HG03108 (cell line): Measurements from ENCODE around the gene PNMA8A.

Experiments
- ATAC-seq: cut with Tn5 transposase; IDR thresholded peaks from one replicate; pipeline ENCODE4 v1.9.1; 2021; ENCODE audit warnings: moderate library complexity; ENCODE audit not compliant: unreplicated experiment

PNMA8A gene

DNA sequence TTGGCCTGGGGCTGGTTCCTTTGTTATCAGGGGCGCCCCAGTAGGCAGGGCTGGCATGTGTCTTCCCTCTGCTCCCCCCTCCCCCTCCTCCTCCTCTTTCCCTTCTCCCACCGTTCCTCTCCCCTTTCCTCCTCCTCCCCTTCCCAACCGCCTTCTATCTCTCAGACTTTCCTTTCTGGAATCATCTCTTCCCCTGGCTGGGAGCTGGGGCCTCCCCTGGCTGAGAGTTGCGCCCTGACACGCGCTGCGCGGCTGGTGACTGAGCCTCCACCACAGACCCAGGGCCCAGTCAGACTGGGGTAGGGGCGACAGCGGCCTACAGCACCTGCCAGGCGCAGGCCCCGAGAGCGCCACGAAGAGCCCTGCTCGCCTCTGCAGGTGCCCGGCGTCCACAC lies 21.5 kb upstream of the PNMA8A start:
- ATAC-seq = no peak

DNA sequence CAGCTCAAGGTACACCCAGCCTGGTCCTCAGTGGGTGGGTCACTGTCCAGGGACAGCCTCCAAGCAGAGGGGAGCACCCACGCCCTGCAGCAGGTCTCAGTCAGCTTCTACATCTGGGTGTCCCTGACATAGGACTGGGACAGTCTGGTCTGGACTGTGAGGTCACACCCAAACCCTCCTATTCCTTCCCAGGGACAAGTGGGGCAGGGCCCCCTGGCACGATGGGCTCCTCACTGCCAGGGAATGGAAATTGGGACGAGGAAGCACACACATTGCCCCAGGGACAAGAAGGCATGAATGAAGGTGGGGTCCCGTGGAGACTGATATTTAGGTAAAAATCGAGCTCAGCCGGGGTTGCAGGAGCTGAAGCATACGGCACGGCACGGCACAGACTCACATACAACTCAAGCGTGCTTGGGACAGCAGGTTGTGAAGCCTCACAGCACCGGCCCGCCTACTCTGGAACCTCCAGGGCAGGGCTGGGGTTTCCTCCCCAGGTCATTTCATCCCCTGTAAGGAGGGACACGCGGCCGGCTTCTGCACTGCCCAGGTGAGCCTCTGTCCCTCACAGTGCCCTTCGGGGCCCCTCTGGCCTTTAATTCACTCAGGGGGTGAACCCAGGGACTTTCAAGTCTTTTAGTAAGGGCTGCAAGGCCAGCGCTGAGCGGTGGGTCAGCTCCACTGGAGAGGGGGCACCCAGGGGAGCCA lies 20.8 kb upstream of the PNMA8A start:
- no peak for ATAC-seq

DNA sequence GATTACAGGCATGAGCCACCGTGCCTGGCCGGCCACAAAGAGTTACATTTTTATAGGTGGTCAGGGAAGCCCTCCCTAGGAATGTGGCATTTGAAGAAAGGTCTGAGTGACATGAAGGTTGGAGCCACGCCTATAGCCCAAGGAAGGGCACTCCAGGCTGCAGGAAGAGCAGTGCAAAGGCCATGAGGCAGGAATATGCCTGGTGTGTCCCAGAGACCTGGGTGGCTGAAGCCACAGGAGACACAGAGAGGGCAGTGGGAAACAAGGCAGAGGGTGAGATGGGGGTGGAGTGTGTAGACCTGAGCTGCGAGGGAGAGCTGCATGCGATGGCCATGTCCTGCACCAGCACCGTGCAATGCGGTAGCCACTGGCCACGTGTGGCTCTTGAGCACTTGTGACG lies 19.4 kb upstream of the PNMA8A start:
- no peak for ATAC-seq

DNA sequence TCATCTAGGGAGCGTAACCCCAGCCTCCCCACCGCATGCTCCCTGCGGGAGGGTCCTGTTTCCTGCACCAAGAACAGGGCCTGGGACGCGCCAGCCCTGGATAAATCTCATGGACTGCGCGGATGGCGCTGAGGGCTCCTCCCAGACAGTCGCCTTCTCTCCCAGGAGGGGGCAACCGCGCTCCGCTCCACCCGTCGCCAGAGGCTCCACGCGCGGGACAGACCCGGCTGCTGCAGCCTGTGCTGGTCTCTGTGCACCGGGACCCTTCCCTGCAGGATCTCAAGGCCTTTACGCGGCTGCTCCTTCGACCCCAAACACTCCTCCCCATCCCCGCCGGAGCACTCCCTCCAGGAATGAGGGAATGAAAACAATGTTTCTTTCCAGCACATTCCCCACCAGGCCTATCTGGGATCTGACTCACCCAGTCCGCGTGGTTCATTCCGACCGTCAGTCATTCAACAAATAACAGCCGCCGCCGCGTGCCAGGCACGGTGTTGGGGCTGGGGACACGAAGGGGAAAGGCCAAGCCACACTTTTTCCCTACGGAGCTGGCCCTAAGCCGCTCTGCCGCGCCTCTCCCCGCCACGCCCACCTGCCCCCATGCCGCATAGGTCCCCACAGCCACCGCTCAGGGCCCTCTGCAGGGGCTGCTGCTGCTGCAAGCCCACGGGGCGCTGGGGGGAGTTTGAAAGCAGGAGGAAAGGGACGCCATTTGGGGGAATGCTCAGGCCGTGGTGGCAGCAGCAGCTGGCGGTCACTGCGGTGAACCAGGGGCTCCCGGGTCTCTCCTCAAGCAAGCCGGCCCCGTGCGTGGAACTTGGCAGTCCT lies 18.3 kb upstream of the PNMA8A start:
- no peak for ATAC-seq

DNA sequence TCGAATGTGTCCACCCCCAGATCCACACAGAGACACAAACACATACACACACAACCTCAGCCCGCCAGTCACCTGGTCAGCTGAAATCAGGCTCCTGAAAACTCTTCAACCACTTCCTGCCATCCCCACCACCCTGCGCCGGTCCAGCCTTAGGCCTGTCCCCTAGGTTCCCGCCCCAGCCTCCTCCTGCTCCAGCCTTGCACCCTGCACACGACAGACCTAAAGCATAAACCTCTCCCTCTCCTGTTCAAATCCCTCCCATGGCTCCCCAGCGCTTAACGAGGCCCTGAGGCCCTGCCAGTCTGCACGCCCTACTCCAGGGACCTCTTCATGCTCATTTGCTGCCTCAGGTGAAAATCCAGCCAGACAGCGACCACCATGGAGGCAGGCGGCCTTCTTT lies 17.2 kb upstream of the PNMA8A start:
- no peak for ATAC-seq

DNA sequence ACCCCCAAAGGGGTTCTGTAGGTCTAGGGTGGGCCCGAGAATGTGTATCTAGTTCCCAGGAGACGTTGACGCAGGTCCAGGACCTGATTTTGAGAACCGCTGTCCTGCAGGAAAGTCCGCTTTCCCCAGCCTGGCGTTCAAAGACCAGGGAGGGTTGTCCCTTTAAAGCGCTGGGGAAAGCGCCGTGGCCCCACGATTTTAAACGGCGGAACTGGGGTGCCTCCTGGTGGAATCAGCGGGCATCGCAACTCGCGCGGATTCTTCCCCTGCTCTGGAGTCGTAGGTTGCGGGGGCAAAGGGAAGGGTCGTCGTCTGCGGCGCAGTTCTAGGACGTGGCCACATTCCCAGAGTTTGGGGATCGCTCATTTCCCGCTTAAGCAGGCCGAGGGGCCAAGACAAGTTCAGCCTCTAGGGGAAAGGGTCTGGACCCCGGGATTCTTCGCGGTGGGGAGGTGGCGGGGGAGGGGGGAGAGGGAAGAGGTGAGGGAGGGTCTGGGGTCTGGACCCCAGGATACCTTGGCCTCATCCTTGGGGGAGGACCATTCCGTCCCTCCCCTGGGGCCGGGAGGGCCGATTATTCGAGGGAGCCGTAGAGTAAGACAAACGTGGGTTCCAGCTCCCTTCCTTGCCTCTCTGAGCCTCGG lies 16.6 kb upstream of the PNMA8A start:
- no peak for ATAC-seq

DNA sequence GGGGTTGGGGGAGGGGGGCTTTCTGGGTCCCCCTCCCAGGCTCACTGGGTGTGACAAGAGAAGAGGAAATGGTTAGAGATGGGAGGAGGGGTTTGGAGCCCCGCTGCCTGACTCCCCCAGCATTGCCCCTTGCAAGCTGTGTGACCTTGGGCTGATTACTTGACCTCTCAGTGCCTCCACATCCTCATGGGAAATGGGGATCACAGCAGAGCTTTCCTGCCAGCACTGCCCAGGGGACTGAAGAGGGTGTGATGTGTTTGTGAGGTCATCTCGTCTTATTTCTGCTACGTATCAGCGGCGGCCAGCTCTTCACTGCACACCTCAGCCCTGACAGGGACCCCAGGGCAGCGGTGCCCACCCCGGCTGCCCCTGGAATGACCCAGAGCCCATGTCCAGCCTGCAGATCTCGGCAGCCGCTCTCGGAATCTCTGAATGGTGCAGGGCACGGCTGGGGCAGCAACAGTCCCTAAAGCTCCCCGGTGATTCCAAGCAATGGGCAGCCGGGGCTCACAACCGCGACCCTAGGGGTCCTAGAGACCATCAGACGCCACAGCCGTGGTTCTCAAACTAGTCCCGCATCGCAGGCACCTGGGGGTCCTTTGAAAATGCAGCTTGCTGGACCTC lies 15.9 kb upstream of the PNMA8A start:
- no peak for ATAC-seq

DNA sequence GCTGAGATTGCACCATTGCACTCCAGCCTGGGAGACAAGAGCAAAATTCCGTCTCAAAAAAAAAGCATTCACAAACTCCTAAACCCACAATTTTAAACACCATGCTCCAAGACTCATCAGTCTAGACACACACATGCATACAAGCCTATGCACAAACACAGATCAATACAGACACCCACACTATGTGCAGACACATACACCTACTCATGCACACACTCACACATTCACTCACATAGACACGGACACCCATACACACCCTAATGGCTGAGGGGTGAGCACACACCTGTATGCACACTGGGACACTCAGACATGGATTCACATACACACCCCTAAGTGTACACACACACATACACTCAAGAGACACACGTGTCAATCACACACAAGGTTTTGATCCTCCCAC lies 15.0 kb upstream of the PNMA8A start:
- no peak for ATAC-seq

DNA sequence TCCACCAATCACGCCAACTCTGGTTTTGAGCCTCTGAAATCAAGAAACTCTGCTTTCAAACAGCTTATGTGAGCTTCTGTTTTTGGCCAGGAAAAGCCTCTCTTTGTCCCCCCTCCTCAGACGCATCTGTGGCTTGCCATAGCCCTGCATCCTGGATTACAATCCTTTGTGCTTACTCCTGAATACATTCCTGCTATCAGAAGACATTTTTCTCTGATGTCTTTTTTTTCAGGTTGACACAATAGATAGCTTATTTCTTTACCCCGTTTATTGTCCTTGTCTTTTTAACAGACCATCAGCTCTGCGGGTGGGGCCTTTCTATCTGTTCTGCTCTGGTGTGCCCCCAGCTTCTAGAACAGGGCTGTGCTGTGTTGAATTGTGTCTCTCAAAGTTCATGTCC lies 13.3 kb upstream of the PNMA8A start:
- ATAC-seq = no peak

DNA sequence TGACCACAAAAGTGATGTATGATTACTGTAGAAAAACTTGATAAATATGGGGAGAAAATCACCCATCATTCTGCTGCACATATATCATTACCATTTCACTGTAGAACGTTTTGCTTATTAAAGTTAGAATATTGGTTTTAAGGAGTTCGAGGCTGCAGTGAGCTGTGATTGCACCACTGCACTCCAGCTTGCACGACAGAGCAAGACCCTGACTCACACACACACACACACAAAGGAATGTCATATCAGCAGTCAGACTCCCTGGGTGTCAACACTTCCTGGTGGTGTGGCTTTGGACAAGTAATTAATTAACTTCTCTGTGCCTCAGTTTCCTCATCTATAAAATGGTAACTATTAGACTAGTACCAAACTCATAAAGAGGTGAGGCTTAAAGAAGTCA lies 11.3 kb upstream of the PNMA8A start:
- no peak for ATAC-seq

DNA sequence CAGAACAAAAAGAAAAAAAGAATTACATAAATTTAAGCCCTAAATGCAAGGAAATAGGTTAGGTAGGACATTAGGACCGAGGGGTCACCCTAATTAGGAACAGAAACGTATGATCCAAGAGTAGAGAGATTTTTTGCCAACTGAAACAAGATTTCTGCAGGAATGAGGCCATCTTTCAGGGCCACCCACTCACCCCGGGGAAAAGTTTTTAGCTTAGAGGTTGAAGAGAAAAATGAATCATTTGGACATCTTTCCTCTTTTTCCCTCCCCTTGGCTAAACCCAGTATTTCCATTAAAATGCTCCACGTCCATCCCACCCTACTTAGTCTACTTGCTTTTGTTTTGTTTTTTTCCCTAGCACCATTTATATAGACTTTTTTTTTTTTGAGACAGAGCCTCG lies 10.6 kb upstream of the PNMA8A start:
- no peak for ATAC-seq

DNA sequence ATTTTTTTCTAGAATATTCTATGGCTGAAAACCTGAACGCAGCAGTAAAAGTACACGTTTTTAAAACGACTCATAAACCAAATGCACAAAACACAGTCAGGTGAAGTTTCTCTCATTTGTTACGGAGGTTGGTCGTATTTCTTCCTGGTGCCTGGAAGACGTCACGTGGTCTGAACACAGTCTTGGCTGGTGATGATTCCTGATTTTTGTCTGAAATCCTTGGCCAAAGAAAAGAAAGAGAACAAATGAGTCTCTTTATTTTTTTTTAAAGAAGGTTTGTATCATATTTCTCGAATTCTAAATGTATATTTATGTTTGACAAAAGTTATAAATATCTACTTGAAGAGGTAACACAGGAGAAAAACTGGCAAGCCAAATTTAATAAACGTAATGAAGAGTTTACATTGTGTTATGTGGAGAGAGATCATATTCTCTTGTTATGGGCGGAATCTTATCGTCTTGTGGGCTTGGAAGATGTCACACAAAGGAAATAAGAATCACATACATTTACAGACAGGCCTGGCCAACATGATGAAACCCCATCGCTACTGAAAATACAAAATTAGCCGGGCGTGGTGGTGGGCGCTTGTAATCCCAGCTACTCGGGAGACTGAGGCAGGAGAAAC lies 10.0 kb upstream of the PNMA8A start:
- ATAC-seq = no peak

DNA sequence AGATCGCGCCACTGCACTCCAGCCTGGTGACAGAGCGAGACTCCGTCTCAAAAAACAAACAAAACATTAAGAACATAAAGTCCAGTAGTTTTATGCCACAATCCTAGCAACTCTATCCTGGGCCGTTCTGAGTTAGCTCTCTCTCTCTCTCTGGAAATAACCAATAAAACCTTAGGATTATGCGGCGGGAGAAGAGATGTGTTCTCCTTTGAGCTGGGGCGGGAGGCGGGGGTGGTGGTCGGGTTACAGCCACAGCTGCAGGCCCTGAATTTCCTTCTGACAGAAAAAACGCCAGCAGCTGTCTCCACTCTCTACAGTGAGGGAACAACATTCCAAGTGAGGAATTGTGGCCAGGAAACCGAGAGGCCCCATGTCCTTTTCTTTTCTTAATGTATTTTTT lies 9.1 kb upstream of the PNMA8A start:
- ATAC-seq = no peak

DNA sequence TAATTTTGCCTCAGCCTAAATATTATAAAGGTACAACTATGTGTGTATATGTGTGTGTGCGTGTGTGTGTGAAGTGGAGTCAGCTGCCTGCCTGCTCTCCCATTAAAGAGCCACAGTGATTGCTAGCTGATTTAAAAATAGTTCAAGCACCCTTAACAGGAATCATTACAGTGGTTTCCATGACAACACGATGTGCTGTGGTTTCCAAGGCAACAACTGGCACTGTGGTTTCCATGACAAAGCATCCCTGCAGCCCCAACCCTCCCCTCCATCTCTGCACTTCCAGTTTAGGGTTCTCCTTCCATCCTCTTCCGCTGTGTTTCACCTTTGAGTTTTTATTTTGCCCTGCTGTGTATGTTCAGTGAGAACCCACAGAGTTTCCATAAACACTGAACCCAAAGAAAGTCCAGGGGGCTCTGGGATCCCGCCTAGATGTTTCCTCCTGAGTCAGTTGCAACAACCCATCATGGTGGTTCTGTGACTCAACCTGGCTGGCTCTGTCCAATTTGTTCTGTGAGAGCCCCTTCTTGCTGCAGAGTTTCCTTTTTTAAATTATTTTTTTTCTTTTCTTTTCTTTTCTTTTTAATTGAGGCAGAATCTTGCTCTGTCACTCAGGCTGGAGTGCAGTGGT lies 7.1 kb upstream of the PNMA8A start:
- ATAC-seq = no peak

DNA sequence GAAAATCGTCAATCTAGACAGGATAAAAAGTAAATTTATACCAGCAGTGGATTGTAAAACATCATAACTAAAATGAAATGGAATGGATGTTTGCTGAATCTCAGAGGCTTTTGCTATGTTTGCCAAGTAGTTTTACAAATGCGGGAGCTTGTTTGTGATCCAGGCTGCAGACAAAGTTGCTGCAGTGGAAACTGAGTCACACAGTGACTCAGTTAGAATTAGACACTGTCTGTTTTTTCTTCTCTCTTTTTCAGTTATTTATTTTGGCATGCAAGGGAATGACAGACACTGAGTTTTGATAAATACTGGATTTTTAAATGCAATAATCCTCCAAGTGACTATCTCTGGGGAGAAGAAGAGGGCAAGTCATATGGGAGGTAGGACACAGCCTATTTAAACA lies 4.6 kb upstream of the PNMA8A start:
- no peak for ATAC-seq

DNA sequence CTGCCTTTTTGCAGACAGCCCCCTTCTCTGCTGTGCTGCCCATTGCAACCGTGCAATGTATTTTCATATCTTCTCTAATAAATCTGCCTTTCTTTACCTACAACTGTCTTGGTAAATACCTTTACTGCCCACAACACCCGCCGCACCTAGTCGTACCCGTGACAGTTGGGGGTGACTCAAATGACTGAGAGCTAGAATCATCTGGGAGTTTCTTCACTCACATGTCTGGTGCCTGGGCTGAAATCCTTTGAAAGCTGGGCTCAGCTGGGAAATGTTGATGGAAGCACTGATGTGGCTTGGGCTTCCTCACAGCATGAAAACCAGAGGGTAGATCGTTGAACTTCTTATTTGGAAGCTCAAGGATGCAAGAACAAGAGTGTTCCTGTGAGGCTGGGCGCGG lies 2.8 kb upstream of the PNMA8A start:
- no peak for ATAC-seq

DNA sequence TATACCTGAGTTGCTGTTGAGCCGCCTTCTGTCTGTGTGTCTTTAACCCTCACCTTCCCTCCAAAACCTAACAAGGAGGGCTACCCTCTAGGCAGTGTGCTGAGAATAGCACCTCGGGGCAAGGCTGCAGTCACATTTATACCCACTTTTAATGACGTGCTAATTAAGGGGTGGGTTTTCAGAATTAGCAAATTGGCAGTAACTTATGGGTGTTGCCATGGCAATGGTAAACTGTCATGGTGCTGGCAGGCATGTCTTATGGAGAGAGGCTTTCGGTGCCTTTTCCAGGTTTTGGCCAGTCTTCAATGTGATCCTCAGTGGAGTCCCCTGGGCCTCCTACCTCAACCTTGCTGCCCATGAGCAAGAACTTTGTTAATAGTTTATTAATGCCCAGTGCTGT lies 1.2 kb upstream of the PNMA8A start:
- ATAC-seq = no peak

DNA sequence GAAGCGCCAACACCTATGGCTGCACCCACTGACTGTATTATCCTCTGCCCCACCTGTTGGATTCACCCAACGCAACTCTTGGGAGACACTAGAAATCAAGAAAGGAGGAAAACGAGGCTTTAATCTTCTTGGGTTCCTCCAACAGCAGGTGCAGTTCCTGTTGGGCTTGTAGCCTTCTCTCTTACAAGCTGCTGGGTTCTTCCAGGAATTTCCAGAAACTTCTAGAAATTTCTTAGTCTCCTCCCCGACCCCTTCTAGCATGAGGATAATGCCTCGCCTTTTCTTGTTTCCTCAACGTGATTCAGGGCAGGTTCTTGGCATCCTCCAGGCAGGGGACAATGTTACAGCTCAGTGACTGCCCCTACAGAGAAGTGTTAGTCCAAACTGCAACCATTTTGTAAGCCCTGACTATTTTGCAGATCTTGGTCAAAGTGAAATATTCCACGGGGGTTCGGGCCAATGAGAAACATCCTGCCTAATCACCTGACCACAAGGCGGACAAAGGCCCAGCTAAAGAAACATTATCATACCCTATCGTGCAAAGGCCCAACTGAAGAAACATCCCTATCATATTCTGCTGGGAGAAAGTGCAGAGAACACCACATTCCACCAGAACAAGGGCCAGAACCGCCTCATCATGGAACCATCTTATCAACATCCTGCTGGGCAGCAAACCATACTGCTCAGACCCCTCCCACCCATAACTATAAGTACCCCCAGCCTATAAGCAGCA lies 614 bp upstream of the PNMA8A start:
- ATAC-seq = no peak

DNA sequence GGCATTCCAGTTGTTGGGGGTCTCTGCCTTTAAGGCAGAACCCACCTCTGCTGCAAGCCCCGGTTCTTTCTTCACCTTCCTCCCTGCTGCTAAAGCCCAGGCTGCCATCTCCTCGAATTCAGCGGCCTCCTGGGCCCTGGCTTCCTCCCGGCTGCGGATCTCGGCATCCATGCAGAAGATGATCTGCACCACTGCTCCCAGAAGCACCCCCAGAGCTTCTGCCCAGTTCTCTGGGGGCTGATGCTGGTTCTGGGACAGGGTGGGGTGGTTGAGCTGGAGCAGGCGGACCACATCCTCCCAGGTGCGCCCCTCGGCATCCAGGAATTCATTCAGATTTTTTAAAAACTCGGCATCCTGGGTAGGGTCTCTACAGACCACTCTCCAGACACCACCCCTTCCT lies 987 bp downstream of the PNMA8A start:
- no peak for ATAC-seq

DNA sequence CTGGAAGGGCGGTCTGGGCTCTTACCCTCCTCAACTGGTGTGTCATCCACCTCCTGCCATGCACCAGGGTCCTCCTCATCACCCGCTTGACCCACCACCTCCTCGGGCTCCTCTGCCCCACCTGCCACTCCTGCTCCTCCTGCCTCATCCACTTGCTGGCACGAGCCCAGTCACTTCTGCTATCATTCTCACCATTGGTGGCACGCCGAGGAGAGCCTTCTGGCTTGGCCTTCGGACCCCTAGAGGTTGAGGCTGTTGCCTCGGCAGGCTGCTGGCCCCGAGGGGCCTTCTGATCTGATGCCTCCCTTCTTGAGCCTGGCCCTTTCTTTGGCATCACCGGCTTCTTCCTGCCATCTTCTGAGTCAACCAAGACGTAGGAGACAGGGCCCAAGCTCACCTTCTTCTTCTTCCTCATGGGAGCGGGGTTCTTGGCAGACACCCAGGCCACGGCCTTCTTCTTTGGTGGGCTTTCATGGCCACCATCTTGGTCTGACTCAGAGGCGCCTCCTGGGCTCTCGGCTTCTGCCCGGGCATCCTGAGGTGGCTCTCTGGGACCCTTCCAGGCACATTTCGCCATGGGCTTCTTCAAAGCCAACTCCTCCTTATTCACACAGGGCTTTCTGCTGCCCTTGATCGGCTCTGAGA lies 1.7 kb downstream of the PNMA8A start:
- ATAC-seq = no peak
